Measurements from ENCODE around the gene WDR62. TPM values are rescaled to one million over a fixed set of nuclear protein-coding genes. Genes with fewer than 3 reads are reported as not detected.
"Not testable (repeated sequence)": the region's sequence is repeated elsewhere in the genome, so short reads cannot be mapped to it uniquely, and the experiment has no call there.

WDR62 gene
- total RNA-seq, 2 donors from 2014 or later, result 23.5 to 34.4 TPM

- Histone ChIP-seq H3K9me3 (ENCODE audit: control insufficient read depth, low read length) (no peaks in the 10 kb centered on the region), H3K36me3 (ENCODE audit: control insufficient read depth, insufficient read depth, low read length) (peaks cover 31% of the 10 kb centered on the region), H3K27me3 (ENCODE audit: control insufficient read depth, insufficient read depth, low read length, poor library complexity, severe bottlenecking) (no peaks in the 10 kb centered on the region), H3K9ac (ENCODE audit: extremely low read depth, low read length, poor library complexity, severe bottlenecking) (no peak overlapping the region), H3K4me3 (ENCODE audit: low read length) (no peak overlapping the region), H3K27ac (ENCODE audit: low read depth, low read length) (no peak overlapping the region), H3K4me1 (ENCODE audit: control insufficient read depth, insufficient read depth, low read length) (no peaks in the 10 kb centered on the region)
- no peaks in the 10 kb centered on the region for H3K27me3 Mint-ChIP-seq (ENCODE audit: insufficient read depth)
- WGBS, 2 experiments (ENCODE audit: insufficient coverage in 1 of 2, insufficient read length in 1 of 2), result 95% methylated on average over 8 to 9 of the region's 9 CpGs
- no peaks in the 10 kb centered on the region for H3K9me3 Mint-ChIP-seq
- H3K36me3 Mint-ChIP-seq (ENCODE audit: low read depth), result peaks cover 35% of the 10 kb centered on the region
- H3K27ac Mint-ChIP-seq, result peak overlapping the region; percentile 68
- H3K4me1 Mint-ChIP-seq, result peaks cover 2% of the 10 kb centered on the region
- no peak for TF ChIP-seq CTCF (conservative IDR thresholded peaks at IDR 0.05)
- no peak overlapping the region for H3K4me3 Mint-ChIP-seq
- no peak for DNase-seq
Measured at GRCh38 chr19:36125557-36125956, 70.9 kb downstream of the WDR62 start.

GRCh38 chr19:36128392-36128736 is 73.7 kb downstream of the WDR62 start:
- 31 to 33% methylated on average over 5 to 10 of the region's 10 CpGs for WGBS, 2 experiments (ENCODE audit: insufficient coverage in 1 of 2, insufficient read length in 1 of 2)
- Histone ChIP-seq H3K27ac (ENCODE audit: low read depth, low read length) (peak overlapping the region; percentile 75), H3K4me1 (ENCODE audit: control insufficient read depth, insufficient read depth, low read length) (no peaks in the 10 kb centered on the region), H3K9me3 (ENCODE audit: control insufficient read depth, low read length) (no peaks in the 10 kb centered on the region), H3K4me3 (ENCODE audit: low read length) (peak overlapping the region; percentile 85), H3K9ac (ENCODE audit: extremely low read depth, low read length, poor library complexity, severe bottlenecking) (peak overlapping the region; percentile 50), H3K27me3 (ENCODE audit: control insufficient read depth, insufficient read depth, low read length, poor library complexity, severe bottlenecking) (no peaks in the 10 kb centered on the region), H3K36me3 (ENCODE audit: control insufficient read depth, insufficient read depth, low read length) (peaks cover 21% of the 10 kb centered on the region)
- H3K4me1 Mint-ChIP-seq, result peaks cover 2% of the 10 kb centered on the region
- peaks cover 22% of the 10 kb centered on the region for H3K36me3 Mint-ChIP-seq (ENCODE audit: low read depth)
- no peak for TF ChIP-seq CTCF (conservative IDR thresholded peaks at IDR 0.05)
- peak overlapping the region; percentile 76 for H3K4me3 Mint-ChIP-seq
- no peak for DNase-seq
- H3K27ac Mint-ChIP-seq, result peak overlapping the region; percentile 91
- H3K27me3 Mint-ChIP-seq (ENCODE audit: insufficient read depth), result no peaks in the 10 kb centered on the region
- no peaks in the 10 kb centered on the region for H3K9me3 Mint-ChIP-seq

- 88 to 93% methylated on average over 6 of the region's 6 CpGs for whole genome bisulfite sequencing, 2 experiments (ENCODE audit: insufficient coverage in 1 of 2, insufficient read length in 1 of 2)
- H3K4me3 Mint-ChIP-seq; H3K27ac ChIP-seq (ENCODE audit: low read depth, low read length); H3K4me1 ChIP-seq (ENCODE audit: control insufficient read depth, insufficient read depth, low read length); H3K27ac Mint-ChIP-seq; H3K4me1 Mint-ChIP-seq; DNase-seq; H3K9me3 Mint-ChIP-seq; H3K9me3 ChIP-seq (ENCODE audit: control insufficient read depth, low read length); H3K36me3 ChIP-seq (ENCODE audit: control insufficient read depth, insufficient read depth, low read length); H3K9ac ChIP-seq (ENCODE audit: extremely low read depth, low read length, poor library complexity, severe bottlenecking); H3K27me3 Mint-ChIP-seq (ENCODE audit: insufficient read depth); H3K36me3 Mint-ChIP-seq (ENCODE audit: low read depth); H3K4me3 ChIP-seq (ENCODE audit: low read length); H3K27me3 ChIP-seq (ENCODE audit: control insufficient read depth, insufficient read depth, low read length, poor library complexity, severe bottlenecking): not testable (repeated sequence)
Measured at GRCh38 chr19:36131221-36131620, 76.5 kb downstream of the WDR62 start.

GRCh38 chr19:36134867-36135266 is 80.2 kb downstream of the WDR62 start:
- H3K4me1 ChIP-seq (ENCODE audit: control insufficient read depth, insufficient read depth, low read length); H3K4me3 ChIP-seq (ENCODE audit: low read length); H3K9ac ChIP-seq (ENCODE audit: extremely low read depth, low read length, poor library complexity, severe bottlenecking); DNase-seq; H3K36me3 Mint-ChIP-seq (ENCODE audit: low read depth); H3K27ac ChIP-seq (ENCODE audit: low read depth, low read length); H3K9me3 ChIP-seq (ENCODE audit: control insufficient read depth, low read length); H3K4me3 Mint-ChIP-seq; H3K9me3 Mint-ChIP-seq; H3K27me3 Mint-ChIP-seq (ENCODE audit: insufficient read depth); H3K27me3 ChIP-seq (ENCODE audit: control insufficient read depth, insufficient read depth, low read length, poor library complexity, severe bottlenecking); H3K27ac Mint-ChIP-seq; H3K4me1 Mint-ChIP-seq; H3K36me3 ChIP-seq (ENCODE audit: control insufficient read depth, insufficient read depth, low read length): not testable (repeated sequence)
- 91 to 94% methylated on average over 2 to 4 of the region's 4 CpGs for WGBS, 2 experiments (ENCODE audit: insufficient coverage in 1 of 2, insufficient read length in 1 of 2)
